ENCODE results near the gene INTS1.

The INTS1 gene, protein sequence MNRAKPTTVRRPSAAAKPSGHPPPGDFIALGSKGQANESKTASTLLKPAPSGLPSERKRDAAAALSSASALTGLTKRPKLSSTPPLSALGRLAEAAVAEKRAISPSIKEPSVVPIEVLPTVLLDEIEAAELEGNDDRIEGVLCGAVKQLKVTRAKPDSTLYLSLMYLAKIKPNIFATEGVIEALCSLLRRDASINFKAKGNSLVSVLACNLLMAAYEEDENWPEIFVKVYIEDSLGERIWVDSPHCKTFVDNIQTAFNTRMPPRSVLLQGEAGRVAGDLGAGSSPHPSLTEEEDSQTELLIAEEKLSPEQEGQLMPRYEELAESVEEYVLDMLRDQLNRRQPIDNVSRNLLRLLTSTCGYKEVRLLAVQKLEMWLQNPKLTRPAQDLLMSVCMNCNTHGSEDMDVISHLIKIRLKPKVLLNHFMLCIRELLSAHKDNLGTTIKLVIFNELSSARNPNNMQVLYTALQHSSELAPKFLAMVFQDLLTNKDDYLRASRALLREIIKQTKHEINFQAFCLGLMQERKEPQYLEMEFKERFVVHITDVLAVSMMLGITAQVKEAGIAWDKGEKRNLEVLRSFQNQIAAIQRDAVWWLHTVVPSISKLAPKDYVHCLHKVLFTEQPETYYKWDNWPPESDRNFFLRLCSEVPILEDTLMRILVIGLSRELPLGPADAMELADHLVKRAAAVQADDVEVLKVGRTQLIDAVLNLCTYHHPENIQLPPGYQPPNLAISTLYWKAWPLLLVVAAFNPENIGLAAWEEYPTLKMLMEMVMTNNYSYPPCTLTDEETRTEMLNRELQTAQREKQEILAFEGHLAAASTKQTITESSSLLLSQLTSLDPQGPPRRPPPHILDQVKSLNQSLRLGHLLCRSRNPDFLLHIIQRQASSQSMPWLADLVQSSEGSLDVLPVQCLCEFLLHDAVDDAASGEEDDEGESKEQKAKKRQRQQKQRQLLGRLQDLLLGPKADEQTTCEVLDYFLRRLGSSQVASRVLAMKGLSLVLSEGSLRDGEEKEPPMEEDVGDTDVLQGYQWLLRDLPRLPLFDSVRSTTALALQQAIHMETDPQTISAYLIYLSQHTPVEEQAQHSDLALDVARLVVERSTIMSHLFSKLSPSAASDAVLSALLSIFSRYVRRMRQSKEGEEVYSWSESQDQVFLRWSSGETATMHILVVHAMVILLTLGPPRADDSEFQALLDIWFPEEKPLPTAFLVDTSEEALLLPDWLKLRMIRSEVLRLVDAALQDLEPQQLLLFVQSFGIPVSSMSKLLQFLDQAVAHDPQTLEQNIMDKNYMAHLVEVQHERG (N-terminal part only)

DNA sequence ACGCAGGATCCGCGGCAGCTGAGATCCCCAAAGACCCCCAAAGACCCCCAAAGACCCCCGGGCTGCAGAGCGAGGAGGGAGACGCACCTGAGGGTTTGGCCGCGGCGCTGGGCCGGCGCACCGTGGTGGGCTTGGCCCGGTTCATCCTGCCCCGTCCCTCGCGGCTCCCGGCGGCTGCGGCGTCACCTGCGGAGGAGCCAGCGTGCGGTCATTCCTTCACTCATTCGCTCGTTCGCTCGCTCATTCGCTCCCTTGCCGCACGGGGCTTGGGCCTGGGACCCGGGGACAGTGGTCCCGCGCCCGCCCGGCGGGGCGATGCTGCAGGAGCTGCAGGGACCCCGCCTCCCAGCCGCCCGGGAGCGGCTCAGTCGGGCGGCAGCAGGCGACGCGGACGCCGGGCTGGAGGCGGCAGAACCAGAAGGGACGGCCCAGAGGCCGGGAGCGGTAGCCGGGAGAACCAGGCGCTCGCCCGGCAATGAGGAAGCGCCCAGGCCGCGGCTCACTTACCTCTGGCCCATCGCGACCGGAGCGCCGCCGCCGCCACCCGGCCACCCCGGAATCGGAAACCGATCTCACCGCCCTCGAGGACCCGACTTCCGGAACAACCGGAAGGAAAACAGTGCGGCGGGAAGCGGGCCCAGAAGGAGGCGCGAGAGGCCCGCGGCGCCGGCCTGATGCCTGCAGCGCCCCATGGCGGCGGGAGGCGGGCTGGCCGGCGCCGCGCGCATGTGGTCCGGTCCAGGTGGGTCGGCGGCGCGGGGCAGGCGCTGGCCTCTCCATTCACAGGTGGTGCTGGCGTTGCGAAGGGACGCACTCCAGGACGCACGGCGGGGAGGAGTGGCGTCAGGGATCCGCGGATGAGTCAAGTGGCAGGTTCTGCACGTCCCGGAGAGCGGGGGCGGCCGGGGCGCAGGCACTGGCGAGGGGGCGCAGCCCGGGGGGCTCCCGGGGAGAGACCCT lies at the start of gene INTS1:
TSS of gene INTS1 (minus strand) at position 574 of the 960 bp plus-strand sequence. CDS start at position 145, 429 bp downstream.
- peak; percentile 92 for DNase-seq

DNA sequence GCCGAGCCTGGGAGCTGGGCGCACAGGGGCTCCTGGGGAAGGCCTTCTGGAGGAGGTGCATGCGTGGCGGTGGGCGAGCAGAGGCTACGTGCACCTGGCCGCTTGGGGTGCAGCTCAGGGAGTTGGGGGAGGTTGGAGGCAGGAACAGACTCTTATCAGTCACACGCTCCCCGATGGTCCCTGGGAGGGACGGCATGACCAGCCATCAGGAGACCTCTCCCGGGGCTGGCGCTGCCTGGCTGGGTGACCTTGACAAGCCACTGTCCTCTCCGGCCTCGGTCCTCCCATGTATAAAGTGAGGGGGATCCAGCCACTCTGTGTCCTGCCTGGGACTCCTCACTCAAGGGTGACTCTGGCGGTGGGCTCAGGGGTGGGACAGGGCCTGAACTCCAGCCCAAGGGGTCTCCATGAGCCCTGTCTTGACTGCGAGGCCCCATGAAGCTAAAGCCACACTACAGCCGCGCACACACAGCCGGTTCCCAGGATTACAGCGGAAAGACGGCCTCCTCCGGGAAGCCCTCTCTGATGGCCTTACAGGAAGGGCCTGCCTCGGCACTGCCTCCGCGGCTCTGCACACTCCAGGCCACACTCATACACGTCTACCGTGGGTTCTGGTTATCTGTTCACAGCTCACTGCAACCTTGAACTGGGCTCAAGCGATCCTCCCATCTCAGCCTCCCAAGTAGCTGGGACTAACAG lies 49.5 kb upstream of the INTS1 start:
- no peak for DNase-seq

- no peak for DNase-seq
Measured at GRCh38 chr7:1552200-1552599, 48.0 kb upstream of the INTS1 start.

DNA sequence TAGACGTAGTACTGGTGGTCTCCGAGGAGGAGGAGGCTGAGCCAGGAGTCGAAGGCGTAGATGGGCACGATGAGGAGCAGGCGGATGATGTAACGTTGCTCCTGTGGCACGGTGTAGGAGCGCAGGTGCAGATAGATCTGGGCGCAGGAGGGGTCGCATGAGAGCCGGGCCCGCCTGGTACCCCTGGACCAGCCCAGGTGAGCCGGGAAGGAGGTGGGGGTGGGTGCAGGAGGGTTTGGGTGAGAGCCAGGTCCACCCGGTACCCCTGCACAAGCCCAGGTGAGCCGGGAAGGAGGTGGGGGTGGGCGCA lies 46.6 kb upstream of the INTS1 start:
- DNase-seq: no peak

DNA sequence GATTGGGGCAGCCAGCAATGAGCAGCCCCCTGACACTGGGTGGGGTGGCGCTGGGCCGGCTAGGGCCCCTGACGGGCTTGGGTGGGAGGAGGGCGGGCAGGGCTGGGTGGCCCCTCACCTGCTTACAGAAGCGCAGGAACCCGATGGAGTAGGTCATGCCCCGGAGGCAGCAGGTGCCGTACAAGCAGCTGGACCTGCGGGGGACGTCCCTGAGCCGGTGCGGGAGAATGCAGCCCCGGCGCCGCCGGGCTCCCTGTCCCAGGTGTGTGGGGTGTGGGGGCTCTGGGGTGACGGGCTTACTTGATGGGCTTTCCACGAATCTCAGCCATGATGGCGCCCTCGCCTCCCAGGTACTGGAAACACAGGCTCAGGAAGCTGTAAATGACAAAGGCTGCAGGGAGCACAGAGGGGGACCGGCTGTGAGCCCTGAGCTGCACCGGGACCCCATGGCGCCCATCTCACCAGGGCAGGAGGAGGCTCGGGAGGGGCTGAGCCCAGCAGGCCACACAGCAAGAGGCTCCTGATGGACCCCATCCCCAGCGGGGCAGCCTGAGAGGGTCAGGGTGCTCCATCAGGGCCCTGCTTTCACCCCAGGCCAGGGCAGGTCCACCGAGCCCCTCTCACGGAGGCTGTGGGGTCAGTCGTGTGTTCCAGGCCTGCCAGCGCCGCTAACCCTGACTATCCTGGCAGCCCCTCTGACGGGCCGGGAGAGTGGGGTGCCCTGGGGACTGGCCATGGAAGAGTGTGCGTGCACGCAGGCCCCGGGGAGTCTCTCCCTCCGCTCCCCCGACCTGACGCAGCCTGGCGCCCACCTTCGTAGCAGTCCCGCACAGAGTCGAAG lies 46.0 kb upstream of the INTS1 start:
- no peak for DNase-seq

DNA sequence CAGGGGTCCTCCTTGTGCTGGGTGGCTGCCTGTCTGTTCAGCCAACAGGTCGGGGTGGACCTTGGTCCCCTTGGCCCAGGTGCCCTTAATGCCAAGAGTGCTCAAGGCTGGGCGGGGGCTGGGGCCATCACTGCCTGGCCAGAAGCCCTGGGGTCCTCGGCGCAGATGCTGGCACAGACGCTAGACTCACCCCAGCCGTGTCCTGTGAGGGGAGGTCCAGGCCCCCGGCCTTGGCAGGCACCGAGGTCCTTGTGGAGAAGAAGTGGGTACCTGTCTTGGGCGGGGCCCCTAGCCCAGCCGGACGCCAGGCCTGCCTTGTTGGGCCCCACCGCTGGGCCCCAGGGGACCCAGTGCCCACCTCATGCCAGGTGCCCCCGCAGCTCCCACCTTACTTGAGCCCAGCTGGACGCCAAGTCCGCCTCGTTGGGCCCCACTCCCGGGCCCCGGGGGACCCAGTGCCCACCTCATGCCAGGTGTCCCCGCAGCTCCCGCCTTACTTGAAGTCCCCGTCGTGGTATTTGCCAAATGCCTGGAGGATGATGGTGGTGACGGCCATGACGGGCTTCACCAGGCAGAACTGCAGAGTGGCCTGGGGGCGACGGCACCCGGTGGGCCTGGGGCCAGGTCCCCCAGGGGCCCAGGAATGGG lies 45.3 kb upstream of the INTS1 start:
- no peak for DNase-seq

GRCh38 chr7:1548944-1549343 lies 44.8 kb upstream of the INTS1 start:
- DNase-seq: no peak

- no peak for DNase-seq
Measured at GRCh38 chr7:1548438-1548831, 44.2 kb upstream of the INTS1 start.

DNA sequence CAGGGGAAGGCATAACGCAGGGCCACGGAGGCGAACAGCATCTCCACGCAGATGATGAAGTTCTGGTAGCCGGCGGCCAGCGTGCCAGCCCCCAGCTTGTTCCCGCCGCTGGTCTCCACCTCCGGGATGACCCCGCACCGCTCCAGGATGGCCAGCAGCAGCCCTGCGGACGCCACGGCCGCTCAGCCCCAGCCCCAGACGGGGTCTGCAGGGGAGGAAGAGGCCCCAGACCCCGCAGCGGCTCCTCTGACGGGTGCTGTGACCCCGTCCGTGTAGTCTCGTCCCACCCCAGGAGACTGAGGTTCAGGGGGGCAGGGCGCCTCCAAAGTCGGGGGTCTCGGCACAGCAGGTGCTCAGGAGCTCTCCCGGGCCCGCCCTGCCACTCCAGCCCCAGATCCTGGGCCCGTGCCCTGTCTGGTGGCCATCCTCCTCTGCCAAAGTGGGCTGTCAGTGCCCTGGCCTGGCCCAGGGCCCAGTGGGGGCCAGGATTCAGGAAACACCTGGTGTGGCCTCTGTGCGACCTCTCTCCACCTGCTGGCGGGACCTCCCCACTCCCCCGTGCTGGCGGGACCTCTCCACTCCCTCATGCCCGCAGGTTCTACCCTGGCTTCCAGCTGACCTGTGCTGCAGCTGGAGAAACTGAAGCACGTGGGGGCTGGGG lies 43.7 kb upstream of the INTS1 start:
- DNase-seq: no peak

DNA sequence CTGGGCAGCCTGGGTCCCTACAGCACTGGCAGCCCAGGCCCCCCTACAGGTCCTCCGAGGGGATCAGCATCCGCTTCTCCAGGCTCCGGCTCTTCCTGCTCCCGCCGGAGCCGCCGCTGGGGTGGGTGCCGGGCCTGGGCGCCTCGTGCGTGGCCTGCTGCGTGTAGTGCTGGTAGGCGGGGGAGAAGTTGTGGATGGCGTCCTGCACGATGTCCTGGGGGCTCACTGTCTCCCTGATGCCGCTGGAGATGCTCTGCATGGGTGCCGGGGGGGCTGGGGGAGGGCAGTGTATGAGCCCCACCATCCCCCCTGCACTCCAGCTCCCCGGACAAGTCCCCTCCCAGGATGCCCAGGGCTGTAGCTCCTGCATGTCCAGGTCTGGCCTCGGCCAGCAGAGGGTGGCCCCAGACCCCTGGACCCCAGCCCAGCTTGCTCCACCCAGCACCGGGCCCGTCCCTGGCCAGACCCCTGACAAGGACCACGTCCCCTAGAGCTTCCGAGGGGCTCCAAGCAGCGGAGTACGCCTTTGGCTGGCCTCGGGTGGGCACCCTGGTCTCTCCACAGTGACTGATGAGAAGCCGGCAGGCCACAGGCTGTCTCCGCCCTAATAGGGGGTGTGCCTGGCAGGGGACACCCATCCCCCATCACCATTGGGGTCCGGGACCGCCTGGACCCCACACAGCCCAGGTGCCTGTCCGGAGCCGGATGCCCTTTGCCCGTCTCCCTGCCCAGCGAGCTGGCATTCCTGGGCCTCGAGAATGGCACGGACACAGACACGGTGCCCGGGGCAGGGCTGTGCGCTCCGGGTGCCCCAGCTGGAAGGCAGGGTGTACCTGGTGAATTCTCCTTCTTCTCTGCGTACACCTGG lies 43.0 kb upstream of the INTS1 start:
- DNase-seq: no peak

GRCh38 chr7:1546274-1546908 lies 42.2 kb upstream of the INTS1 start:
- DNase-seq: no peak

GRCh38 chr7:1545417-1546246 lies 41.4 kb upstream of the INTS1 start:
- DNase-seq: no peak

GRCh38 chr7:1544896-1545416 lies 40.8 kb upstream of the INTS1 start:
- no peak for DNase-seq

DNA sequence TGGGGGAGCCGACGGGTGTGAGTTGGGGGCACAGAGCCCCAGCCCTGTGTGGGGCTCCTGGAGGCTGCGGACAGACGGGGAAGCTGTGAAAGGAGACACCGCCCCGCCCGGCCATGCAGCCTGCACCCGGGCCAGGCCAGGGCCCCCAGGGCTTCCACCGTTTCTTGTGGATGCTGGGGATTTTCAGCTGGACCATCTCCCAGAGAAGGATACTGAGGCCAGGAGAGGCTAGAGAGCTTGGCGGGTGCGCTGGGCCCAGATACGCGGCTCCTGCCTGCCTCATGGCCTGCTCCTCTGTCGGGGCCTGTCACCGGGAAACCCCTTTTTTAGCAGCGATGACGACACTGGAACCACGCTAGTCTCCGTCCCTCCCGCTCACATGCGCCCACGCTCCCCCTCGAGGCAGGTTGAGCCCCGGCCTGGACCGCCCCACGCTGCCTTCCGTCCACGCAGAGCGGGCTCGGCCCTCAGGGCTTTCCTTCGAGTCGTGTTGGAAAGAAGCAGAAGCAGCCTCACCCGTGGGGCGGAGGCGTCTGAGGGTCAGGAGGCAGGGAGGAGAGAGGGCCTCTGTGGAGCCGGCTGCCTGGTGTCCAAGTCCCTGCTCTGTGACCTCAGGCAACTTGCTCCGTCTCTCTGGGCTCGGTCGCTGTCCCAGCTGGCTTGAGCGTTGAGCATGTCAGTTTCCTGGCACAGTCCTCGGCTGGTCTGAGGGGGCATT lies 40.1 kb upstream of the INTS1 start:
- DNase-seq: no peak

DNA sequence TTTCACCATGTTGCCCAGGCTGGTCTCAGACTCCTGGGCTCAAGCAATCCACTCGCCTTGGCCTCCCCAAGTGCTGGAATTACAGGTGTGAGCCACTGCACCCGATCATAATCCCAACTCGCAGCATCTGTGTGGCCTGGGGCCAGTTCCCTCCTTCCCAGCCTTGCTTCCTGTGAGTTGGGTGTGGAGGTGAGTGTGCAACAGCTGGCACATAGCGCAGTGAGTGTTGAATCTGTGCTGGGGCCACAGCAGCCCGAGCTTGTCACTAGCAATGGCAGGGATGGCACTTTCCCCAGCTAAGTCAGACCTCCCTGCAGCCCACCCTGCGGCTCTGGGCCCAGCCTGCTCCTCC lies 39.6 kb upstream of the INTS1 start:
- no peak for DNase-seq

All from SHP77 treated with DMSO at 0.1 percent for 48 hours (cell line).